GM18873 (cell line): ENCODE results near the gene ASPM.

Experiments
- ATAC-seq: cut with Tn5 transposase; IDR thresholded peaks from one replicate; pipeline ENCODE4 v1.9.1; 2021; ENCODE audit warnings: mild to moderate bottlenecking, moderate library complexity, moderate number of reproducible peaks; ENCODE audit not compliant: unreplicated experiment, low FRiP score

ASPM gene

DNA sequence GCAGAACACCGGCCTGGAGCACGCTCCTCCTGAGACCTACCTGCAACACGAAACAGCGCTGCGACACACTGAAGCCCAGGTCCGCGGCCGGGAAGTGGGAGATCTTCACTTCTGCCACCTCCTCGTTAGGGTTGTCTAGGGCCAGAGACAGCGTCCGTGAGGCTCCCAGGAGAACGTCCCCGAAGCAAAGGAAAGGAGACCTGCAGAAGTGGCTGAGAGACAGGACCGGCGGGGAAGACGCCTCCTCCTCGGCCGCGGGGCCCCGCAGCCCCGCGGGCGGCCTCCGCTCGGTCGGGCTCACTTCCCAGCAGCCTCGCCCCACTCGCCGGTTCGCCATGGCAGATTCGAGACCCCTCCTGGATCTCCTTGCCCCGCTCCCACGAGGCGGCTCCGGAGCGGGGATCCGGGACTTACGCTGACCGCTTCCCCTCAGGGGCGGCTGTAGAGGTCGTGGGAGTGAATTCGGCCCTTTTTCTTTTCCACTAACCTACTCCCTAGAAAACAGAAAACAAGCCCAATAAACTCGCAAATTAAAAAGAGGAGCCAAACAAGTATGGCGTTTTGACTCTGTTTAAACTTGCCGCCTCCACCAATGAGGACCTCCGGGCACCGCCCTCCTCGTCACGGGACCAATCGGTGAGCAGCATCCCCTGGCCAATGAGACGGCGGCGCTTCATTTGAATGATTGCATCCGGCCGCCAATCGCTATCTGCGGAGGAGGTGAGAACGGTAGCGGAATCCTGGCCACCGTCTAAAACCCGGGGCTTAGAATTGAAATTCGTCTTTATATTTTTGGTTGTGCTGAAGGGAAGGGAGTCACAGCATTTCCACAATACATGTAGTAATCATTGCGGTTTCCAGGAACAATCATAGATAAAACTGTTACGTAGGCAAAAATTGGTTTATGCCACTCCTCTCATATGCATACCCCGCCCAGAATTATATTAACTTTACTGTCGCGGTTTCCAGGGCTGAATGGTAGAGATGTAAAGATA is at the start of gene ASPM:
Gene ASPM, minus strand, starts transcription at position 569 of the 995 bp plus-strand sequence. Its CDS starts 232 bp downstream, at position 337.
- ATAC-seq, result peak; percentile 97

GRCh38 chr1:197195100-197195499 is 48.6 kb upstream of the ASPM start:
- ATAC-seq, result no peak

DNA sequence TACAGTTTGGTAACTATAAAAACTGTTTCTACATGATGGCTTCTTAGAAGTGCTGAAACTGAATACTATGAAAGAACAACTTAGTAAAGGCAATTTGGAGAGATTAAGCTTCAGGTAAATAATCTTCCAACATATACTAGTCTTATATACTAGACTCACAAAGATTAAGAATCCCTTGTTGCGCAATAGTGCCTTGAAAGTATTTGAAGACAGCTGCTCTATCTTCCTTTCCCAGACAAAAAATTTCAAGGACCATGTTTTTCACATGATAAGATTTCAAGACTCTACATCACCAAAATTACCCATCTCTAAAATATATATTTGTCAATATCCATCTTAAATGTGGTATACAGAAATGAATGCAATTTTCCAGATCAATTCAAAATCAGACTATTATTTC is 37.7 kb upstream of the ASPM start:
- ATAC-seq, result no peak

GRCh38 chr1:197183195-197183748 is 36.8 kb upstream of the ASPM start:
- no peak for ATAC-seq

GRCh38 chr1:197182716-197183115 is 36.2 kb upstream of the ASPM start:
- ATAC-seq, result no peak

DNA sequence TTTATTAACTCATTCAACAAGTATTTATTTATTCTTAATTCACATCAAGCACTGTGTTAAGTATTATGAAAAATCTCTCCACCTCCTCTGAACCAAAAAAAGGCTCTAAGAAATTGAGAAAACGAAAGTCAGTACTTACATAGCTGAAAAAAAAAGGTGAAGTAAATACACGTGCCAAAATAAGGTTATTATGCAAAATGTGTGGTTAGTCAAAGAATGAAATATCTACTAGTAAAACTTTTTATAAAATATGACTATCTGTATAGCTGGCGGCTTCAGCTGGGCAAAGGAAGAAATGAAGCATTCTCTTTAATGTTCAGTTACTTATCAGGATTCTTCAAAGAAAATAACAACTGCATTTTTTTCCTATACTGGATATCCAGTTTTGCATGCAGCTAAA is 35.5 kb upstream of the ASPM start:
- ATAC-seq, result no peak

- peak; percentile 61 for ATAC-seq
These were observed 33.9 kb upstream of the ASPM start for GRCh38 chr1:197180252-197180878.

DNA sequence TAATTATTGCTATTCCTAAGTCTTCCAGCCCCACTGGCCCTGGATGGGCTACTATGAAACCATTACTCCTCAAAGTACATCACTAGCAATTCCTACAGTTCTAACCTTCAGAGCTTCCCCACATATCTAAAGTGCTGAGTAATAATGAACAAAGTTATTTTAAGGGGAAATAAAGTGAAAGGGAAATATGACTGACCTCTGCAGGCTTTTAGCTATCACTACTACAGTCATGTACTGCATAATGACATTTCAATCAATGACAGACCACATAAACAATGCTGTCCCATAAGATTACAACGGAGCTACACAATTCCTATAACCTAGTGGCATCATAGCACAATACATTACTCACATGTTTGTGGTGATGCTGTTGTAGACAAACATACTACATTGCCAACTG is 32.5 kb upstream of the ASPM start:
- no peak for ATAC-seq

- no peak for ATAC-seq
These were observed 28.3 kb upstream of the ASPM start for GRCh38 chr1:197174818-197175217.

DNA sequence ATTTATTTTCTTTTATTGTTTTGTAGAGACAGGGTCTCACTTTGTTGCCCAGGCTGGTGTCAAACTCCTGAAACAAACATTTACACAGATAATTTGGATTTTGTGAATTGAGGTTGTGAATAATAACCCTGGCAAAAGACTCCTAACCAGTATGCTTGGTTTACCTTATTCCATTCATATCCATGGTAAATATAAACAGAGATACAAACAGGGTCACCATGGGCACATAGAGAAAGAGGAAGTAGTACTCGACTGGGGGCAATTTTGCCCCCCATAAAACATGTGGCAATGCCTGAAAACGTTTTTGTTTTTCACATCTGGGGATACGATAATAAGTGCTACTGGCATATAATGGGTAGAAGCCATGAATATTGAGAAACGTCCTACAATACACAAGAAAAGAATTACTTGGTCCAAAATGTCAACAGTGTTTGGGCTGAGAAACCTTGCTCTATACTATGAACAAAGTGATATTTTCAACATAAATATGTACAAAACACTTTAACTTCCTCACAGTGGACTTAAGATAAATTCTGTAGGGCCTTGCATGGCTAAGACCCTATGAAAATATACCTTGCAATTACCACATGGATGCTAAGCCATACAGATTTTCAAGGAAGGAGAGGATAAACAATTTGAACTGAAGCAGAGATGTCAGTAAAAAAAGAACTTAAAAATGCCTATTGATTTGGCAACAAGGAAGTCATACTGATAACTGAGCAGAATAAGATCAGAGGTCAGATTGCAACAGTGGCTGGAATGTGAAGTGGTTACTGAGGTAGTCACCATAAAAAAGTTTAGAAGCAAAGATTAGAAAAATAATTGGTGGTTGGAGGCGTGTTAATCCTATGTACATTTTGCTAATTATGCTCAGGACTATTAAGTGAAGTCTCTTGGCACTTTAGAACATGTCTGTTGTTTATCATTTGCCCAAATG is 27.4 kb upstream of the ASPM start:
- no peak for ATAC-seq

DNA sequence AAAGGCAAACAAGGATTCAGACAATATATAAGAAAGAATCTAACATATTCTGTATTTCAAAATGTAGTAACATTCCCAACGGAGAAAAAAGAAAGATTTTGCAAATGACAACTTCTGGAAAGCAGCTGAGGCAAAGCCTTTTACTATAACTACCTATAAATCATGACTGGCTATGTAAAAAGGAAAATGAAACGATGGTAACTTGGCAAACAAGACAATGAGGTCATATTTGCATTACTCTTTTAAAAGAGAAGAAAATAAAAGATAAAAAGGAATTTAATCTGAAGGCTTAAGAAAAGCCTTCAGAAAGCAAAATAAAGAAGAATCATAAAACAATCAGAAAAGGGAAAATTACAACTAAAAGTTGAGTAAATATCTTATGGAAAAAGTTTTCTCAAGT is 25.1 kb upstream of the ASPM start:
- ATAC-seq, result no peak

GRCh38 chr1:197170538-197170937 is 24.1 kb upstream of the ASPM start:
- ATAC-seq, result no peak

- no peak for ATAC-seq
These were observed 13.0 kb upstream of the ASPM start for GRCh38 chr1:197159461-197159860.

GRCh38 chr1:197156692-197157091 is 10.2 kb upstream of the ASPM start:
- ATAC-seq, result no peak

DNA sequence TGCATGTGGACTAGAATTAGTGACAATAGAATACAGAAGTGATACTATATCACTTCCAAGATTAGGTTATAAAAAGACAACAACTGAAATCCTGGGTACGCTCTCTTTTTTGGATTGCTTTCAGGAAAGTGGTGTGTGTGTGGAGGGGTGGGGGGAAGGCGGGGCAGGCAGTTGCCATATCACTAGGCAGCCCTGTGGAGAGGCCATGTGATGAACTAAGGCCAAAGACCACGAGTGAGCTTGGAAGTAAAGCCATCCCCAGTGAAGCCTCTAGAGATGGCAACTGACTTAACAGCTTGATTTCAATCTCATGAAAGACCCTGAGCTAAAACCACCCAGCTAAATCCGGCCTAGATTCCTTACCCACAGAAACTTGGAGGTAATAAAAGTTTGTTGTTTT is 6.2 kb upstream of the ASPM start:
- no peak for ATAC-seq

GRCh38 chr1:197151185-197151584 is 4.7 kb upstream of the ASPM start:
- ATAC-seq, result no peak

- ATAC-seq, result no peak
These were observed 4.0 kb upstream of the ASPM start for GRCh38 chr1:197150336-197151005.

DNA sequence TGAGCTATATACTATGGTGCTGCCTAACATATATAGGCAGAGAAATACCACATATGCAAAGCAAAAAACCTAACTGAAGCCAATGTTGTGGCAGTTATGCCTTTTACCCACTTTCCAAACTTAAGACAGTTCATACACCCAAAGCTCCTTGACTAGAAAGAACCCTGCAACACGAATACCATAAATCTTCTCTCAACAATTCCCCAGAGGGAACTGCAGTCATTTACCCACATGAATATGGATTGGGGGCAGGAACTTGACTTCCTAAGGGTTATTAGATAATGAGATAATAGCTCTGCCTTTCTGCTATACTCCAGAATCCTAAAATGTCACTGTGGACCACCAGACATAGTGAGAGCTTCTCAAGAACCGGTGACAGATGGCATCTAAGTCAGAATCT is 2.9 kb upstream of the ASPM start:
- no peak for ATAC-seq

DNA sequence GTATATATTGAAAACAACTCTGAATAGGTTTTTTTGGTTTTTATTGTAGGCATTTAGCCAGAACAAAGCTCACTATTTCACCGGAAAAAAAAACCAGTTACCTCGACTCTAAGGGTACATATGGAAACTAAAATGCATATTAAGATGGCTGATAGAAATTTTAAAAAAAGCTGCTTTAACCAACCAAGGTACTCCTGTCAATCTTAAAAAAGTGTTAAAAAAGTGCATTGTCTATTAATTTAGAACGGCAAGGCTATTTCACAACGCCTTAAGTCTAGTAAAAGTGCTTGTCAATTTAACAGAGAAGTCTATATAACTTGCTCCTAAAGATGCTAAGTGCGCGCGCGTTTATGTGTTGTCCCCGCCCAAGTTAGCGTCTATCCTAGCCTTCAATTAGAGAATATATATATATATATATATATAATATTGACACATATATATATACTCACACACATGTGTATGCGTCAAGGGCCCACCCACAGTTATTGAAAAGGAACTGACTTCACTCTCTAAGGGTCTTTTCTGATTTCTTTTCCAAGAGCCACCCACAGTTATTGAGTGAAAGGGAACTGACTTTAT is 934 bp downstream of the ASPM start:
- ATAC-seq, result no peak
